Natural killer cell (primary cell): ENCODE measurements around the gene SLC9A5. TPM values are rescaled to one million over a fixed set of nuclear protein-coding genes. Genes with fewer than 3 reads are reported as not detected.

ENCODE experiments used
- ATAC-seq, 3 donors: fragments of 150-1000 bp in 2 of 3; fragments of 200-7000 bp in 1 of 3; cut with Tn5 transposase; 1 replicate in 1 of 3; 2 replicates in 2 of 3; pipeline ENCODE4 v1.10.0; 2021; ENCODE audit warnings: mild to moderate bottlenecking in 2 of 3, moderate library complexity in 2 of 3
- DNase-seq, 2 donors: peaks; one replicate each; pipeline versions ENCODE4 v3.0.0 to v3.0.0-alpha.2; 2013 to 2021; ENCODE audit warnings: mixed read lengths in 1 of 2
- H3K27ac ChIP-seq: one replicate; pipeline ENCODE4 v1.5.1; 2013; ENCODE audit warnings: mild to moderate bottlenecking, low read length
- H3K27me3 ChIP-seq: one replicate; pipeline ENCODE4 v1.6.1; 2013; ENCODE audit warnings: low read length; ENCODE audit not compliant: control insufficient read depth, insufficient read depth
- H3K36me3 ChIP-seq: one replicate; pipeline ENCODE4 v1.6.1; 2013; ENCODE audit warnings: low read length; ENCODE audit not compliant: control insufficient read depth, insufficient read depth
- H3K4me1 ChIP-seq: one replicate; pipeline ENCODE4 v1.6.1; 2013; ENCODE audit warnings: low read length; ENCODE audit not compliant: control insufficient read depth, insufficient read depth
- H3K4me3 ChIP-seq: one replicate; pipeline ENCODE4 v1.5.1; 2013; ENCODE audit warnings: low read length
- H3K9me3 ChIP-seq: one replicate; pipeline ENCODE4 v1.6.1; 2013; ENCODE audit warnings: low read length; ENCODE audit not compliant: control insufficient read depth, insufficient read depth
- H3K27ac Mint-ChIP-seq, 2 donors: one replicate each; pipeline ENCODE4 v1.8.0; 2022; ENCODE audit warnings: mild to moderate bottlenecking in 2 of 2, mixed read lengths in 2 of 2, moderate library complexity in 1 of 2
- H3K27me3 Mint-ChIP-seq, 2 donors: one replicate each; pipeline ENCODE4 v1.8.0; 2022; ENCODE audit warnings: low read depth in 2 of 2, mixed read lengths in 2 of 2
- H3K36me3 Mint-ChIP-seq: one replicate; pipeline ENCODE4 v1.8.0; 2022; ENCODE audit warnings: mixed read lengths
- H3K4me1 Mint-ChIP-seq, 2 donors: one replicate each; pipeline ENCODE4 v1.8.0; 2022; ENCODE audit warnings: mixed read lengths in 2 of 2
- H3K4me3 Mint-ChIP-seq: one replicate; pipeline ENCODE4 v1.8.0; 2022; ENCODE audit warnings: mild to moderate bottlenecking, moderate library complexity, mixed read lengths
- H3K9me3 Mint-ChIP-seq, 2 donors: one replicate each; pipeline ENCODE4 v1.8.0; 2022; ENCODE audit warnings: mixed read lengths in 2 of 2
- CTCF ChIP-seq: fragments of 200-600 bp; IDR thresholded peaks from one replicate; pipeline ENCODE4 v1.8.0; 2022; ENCODE audit warnings: antibody characterized with exemption
- WGBS: methylation state at CpG from one replicate; pipeline ENCODE4 v1.1.7; 2013; ENCODE audit warnings: missing lambda C conversion rate; ENCODE audit not compliant: insufficient coverage; 5-methylcytosine and 5-hydroxymethylcytosine counted together
- intact Hi-C: fragments of 100-400 bp; cut with micrococcal nuclease; formaldehyde crosslinking; loops from one replicate; pipeline ENCODE4 v1.14.2; 2022
- total RNA-seq, 4 donors: library from RNA; stranded (reverse); fragments of 120-200 nt in 1 of 4; gene quantifications; one replicate each; pipeline versions ENCODE4 v1.2.3 to v1.2.4, GENCODE V29; 2013 to 2022

The SLC9A5 gene
- total RNA-seq, 3 donors from 2014 or later (not counting 1 experiment from before 2014, with no cell fraction given) = 1.2 to 2.6 (median 1.6) TPM

- intact Hi-C loops = no loop called here
- 72% methylated on average over 5 of the region's 5 CpGs for whole genome bisulfite sequencing
- ATAC-seq = peak in 1 of 3 donors; percentile 29
Observed at GRCh38 chr16:67311607-67312488, 63.1 kb downstream of the SLC9A5 start.

GRCh38 chr16:67312719-67313118, 63.9 kb downstream of the SLC9A5 start:
- H3K9me3 ChIP-seq = no peaks in the 10 kb centered on the region
- no peaks in the 10 kb centered on the region for H3K9me3 Mint-ChIP-seq
- H3K4me3 ChIP-seq = no peak overlapping the region
- no peaks in the 10 kb centered on the region for H3K27me3 Mint-ChIP-seq
- DNase-seq = no peak
- no peaks in the 10 kb centered on the region for H3K36me3 Mint-ChIP-seq
- H3K27ac Mint-ChIP-seq = no peak overlapping the region
- no peaks in the 10 kb centered on the region for H3K4me1 Mint-ChIP-seq
- H3K4me3 Mint-ChIP-seq = no peak overlapping the region
- intact Hi-C loops = no loop called here
- no peak for ATAC-seq
- no peak overlapping the region for H3K27ac ChIP-seq
- no peak for TF ChIP-seq CTCF
- no peaks in the 10 kb centered on the region for H3K36me3 ChIP-seq
- no peaks in the 10 kb centered on the region for H3K4me1 ChIP-seq
- no peaks in the 10 kb centered on the region for H3K27me3 ChIP-seq

More at GRCh38 chr16:67311607-67312488, 63.1 kb downstream of the SLC9A5 start:
- H3K9me3 Mint-ChIP-seq = no peaks in the 10 kb centered on the region
- H3K9me3 ChIP-seq = no peaks in the 10 kb centered on the region
- H3K27me3 ChIP-seq = no peaks in the 10 kb centered on the region
- peak in 1 of 2 donors; percentile 13 for DNase-seq
- H3K4me1 Mint-ChIP-seq = no peaks in the 10 kb centered on the region
- H3K27ac Mint-ChIP-seq = no peak overlapping the region
- H3K27ac ChIP-seq = no peak overlapping the region
- H3K36me3 ChIP-seq = no peaks in the 10 kb centered on the region
- H3K27me3 Mint-ChIP-seq = no peaks in the 10 kb centered on the region
- no peaks in the 10 kb centered on the region for H3K4me1 ChIP-seq
- no peak overlapping the region for H3K4me3 Mint-ChIP-seq
- H3K4me3 ChIP-seq = no peak overlapping the region
- TF ChIP-seq CTCF = no peak
- no peaks in the 10 kb centered on the region for H3K36me3 Mint-ChIP-seq

- ATAC-seq = no peak
- H3K4me3 Mint-ChIP-seq = no peak overlapping the region
Observed at GRCh38 chr16:67317853-67318252, 69.1 kb downstream of the SLC9A5 start.

More at GRCh38 chr16:67317853-67318252, 69.1 kb downstream of the SLC9A5 start:
- Histone ChIP-seq H3K9me3 (no peaks in the 10 kb centered on the region), H3K36me3 (no peaks in the 10 kb centered on the region), H3K27ac (no peak overlapping the region), H3K4me1 (no peaks in the 10 kb centered on the region), H3K27me3 (no peaks in the 10 kb centered on the region), H3K4me3 (no peak overlapping the region)
- no peaks in the 10 kb centered on the region for H3K36me3 Mint-ChIP-seq
- DNase-seq = no peak
- H3K27me3 Mint-ChIP-seq = peaks cover 14 to 29% of the 10 kb centered on the region in 2 donors
- intact Hi-C loops = no loop called here
- no peaks in the 10 kb centered on the region for H3K4me1 Mint-ChIP-seq
- TF ChIP-seq CTCF = no peak
- no peak overlapping the region for H3K27ac Mint-ChIP-seq
- H3K9me3 Mint-ChIP-seq = no peaks in the 10 kb centered on the region

Other genes with a start within 250 kb of the SLC9A5 start
- gene CBFB, start 219.8 kb upstream of the SLC9A5 start, total RNA-seq = 100 to 1,000 TPM in 1 of 3 donors, 10 to 100 TPM in 2; 96.1 to 102 (median 97.2) TPM
- 10 to 100 TPM; 17.0 to 22.4 (median 22.0) TPM for gene PHAF1, start 139.0 kb upstream of the SLC9A5 start, total RNA-seq
- 1 to 10 TPM in 2 of 3 donors, under 1 TPM in 1; 0.80 to 1.3 (median 1.0) TPM for gene B3GNT9, start 98.0 kb upstream of the SLC9A5 start, total RNA-seq
- gene TRADD, start 89.1 kb upstream of the SLC9A5 start, total RNA-seq = 10 to 100 TPM; 15.2 to 27.5 (median 26.8) TPM
- 1 to 10 TPM; 5.2 to 8.3 (median 6.3) TPM for gene FBXL8, start 89.0 kb upstream of the SLC9A5 start, total RNA-seq
- gene HSF4, start 84.2 kb upstream of the SLC9A5 start, total RNA-seq = 1 to 10 TPM; 6.9 to 8.3 (median 7.3) TPM
- gene NOL3, start 78.4 kb upstream of the SLC9A5 start, total RNA-seq = 1 to 10 TPM in 2 of 3 donors, under 1 TPM in 1; 0.88 to 1.3 (median 1.3) TPM
- 10 to 100 TPM in 2 of 3 donors, 1 to 10 TPM in 1; 7.2 to 12.6 (median 10.9) TPM for gene MATCAP1, start 65.0 kb upstream of the SLC9A5 start, total RNA-seq
- not detected for gene EXOC3L1, start 58.8 kb upstream of the SLC9A5 start, total RNA-seq
- gene E2F4, start 56.8 kb upstream of the SLC9A5 start, total RNA-seq = 10 to 100 TPM; 57.6 to 91.7 (median 74.5) TPM
- gene ELMO3, start 49.8 kb upstream of the SLC9A5 start, total RNA-seq = 1 to 10 TPM; 1.9 to 3.3 (median 2.3) TPM
- 10 to 100 TPM; 34.5 to 39.2 (median 36.7) TPM for gene TMEM208, start 21.8 kb upstream of the SLC9A5 start, total RNA-seq
- gene FHOD1, start 1.5 kb upstream of the SLC9A5 start, total RNA-seq = 10 to 100 TPM; 79.3 to 96.8 (median 89.2) TPM
- 10 to 100 TPM in 1 of 3 donors, 1 to 10 TPM in 2; 6.8 to 14.7 (median 8.5) TPM for gene PLEKHG4, start 30.6 kb downstream of the SLC9A5 start, total RNA-seq
- not detected for gene KCTD19, start 77.8 kb downstream of the SLC9A5 start, total RNA-seq
- not detected for gene LRRC36, start 77.8 kb downstream of the SLC9A5 start, total RNA-seq
- gene TPPP3, start 144.5 kb downstream of the SLC9A5 start, total RNA-seq = 1 to 10 TPM in 2 of 3 donors, under 1 TPM in 1; 0.66 to 3.0 (median 1.4) TPM
- gene ZDHHC1, start 167.5 kb downstream of the SLC9A5 start, total RNA-seq = 1 to 10 TPM in 2 of 3 donors, under 1 TPM in 1; 0.88 to 2.5 (median 1.8) TPM
- not detected for gene HSD11B2, start 182.1 kb downstream of the SLC9A5 start, total RNA-seq
- 10 to 100 TPM; 76.0 to 84.9 (median 83.3) TPM for gene ATP6V0D1, start 232.2 kb downstream of the SLC9A5 start, total RNA-seq
- gene AGRP, start 234.6 kb downstream of the SLC9A5 start, total RNA-seq = under 1 TPM in 1 of 3 donors, not detected in 2; 0.50 TPM